Type B pancreatic cell (in vitro differentiated cells): ENCODE measurements around the gene IGF2. TPM values are rescaled to one million over a fixed set of nuclear protein-coding genes. Genes with fewer than 3 reads are reported as not detected.
A peak's percentile ranks its signal among the peaks of the same experiment; 100 is the strongest.

Experiments
- DNase-seq: peaks from one replicate; pipeline ENCODE4 v3.0.0; 2021; ENCODE audit warnings: mixed read lengths; ENCODE audit not compliant: unreplicated experiment; ENCODE audit errors: extremely low spot score
- H3K27ac Mint-ChIP-seq: 2 replicates; pipeline ENCODE4 v1.8.0; 2021; ENCODE audit warnings: mild to moderate bottlenecking, mixed read lengths
- H3K27me3 Mint-ChIP-seq: 2 replicates; pipeline ENCODE4 v1.8.0; 2021; ENCODE audit warnings: mixed read lengths
- H3K36me3 Mint-ChIP-seq: 2 replicates; pipeline ENCODE4 v1.8.0; 2021; ENCODE audit warnings: mixed read lengths
- H3K4me1 Mint-ChIP-seq: one replicate; pipeline ENCODE4 v1.8.0; 2021; ENCODE audit warnings: mixed read lengths; ENCODE audit not compliant: unreplicated experiment
- H3K4me3 Mint-ChIP-seq: 2 replicates; pipeline ENCODE4 v1.8.0; 2021; ENCODE audit warnings: mild to moderate bottlenecking, mixed read lengths
- H3K9me3 Mint-ChIP-seq: 2 replicates; pipeline ENCODE4 v1.8.0; 2021; ENCODE audit warnings: mixed read lengths
- total RNA-seq: library from RNA; stranded (reverse); gene quantifications from 2 replicates; pipeline ENCODE4 v1.2.1, GENCODE V29; 2021; ENCODE audit warnings: low replicate concordance
- TF ChIP-seq, protein P1 (sequence below): fragments of 200-600 bp; sonication (generic); conservative IDR thresholded peaks from 2 replicates; pipeline ENCODE4 v1.5.0; 2021; ENCODE audit warnings: antibody characterized with exemption, mild to moderate bottlenecking

The IGF2 gene
- total RNA-seq, 1 donor from 2014 or later = 2,350 TPM

GRCh38 chr11:2136209-2136951, 2.8 kb downstream of the IGF2 start:
- H3K4me3 Mint-ChIP-seq = peak overlapping the region; percentile 89
- peaks cover 38% of the 10 kb centered on the region for H3K27me3 Mint-ChIP-seq
- H3K9me3 Mint-ChIP-seq = no peaks in the 10 kb centered on the region
- no peak for DNase-seq
- peak overlapping the region; percentile 81 for H3K27ac Mint-ChIP-seq
- H3K36me3 Mint-ChIP-seq = peaks cover 15% of the 10 kb centered on the region
- TF ChIP-seq, protein P1, sequence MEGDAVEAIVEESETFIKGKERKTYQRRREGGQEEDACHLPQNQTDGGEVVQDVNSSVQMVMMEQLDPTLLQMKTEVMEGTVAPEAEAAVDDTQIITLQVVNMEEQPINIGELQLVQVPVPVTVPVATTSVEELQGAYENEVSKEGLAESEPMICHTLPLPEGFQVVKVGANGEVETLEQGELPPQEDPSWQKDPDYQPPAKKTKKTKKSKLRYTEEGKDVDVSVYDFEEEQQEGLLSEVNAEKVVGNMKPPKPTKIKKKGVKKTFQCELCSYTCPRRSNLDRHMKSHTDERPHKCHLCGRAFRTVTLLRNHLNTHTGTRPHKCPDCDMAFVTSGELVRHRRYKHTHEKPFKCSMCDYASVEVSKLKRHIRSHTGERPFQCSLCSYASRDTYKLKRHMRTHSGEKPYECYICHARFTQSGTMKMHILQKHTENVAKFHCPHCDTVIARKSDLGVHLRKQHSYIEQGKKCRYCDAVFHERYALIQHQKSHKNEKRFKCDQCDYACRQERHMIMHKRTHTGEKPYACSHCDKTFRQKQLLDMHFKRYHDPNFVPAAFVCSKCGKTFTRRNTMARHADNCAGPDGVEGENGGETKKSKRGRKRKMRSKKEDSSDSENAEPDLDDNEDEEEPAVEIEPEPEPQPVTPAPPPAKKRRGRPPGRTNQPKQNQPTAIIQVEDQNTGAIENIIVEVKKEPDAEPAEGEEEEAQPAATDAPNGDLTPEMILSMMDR = no peak
- peaks cover 1% of the 10 kb centered on the region for H3K4me1 Mint-ChIP-seq

GRCh38 chr11:2135648-2136201, 3.5 kb downstream of the IGF2 start:
- peaks cover 37% of the 10 kb centered on the region for H3K27me3 Mint-ChIP-seq
- no peak for DNase-seq
- TF ChIP-seq, protein P1 = no peak
- peaks cover 21% of the 10 kb centered on the region for H3K36me3 Mint-ChIP-seq
- peak overlapping the region; percentile 81 for H3K27ac Mint-ChIP-seq
- no peaks in the 10 kb centered on the region for H3K9me3 Mint-ChIP-seq
- H3K4me3 Mint-ChIP-seq = peak overlapping the region; percentile 89
- peaks cover 3% of the 10 kb centered on the region for H3K4me1 Mint-ChIP-seq

DNA sequence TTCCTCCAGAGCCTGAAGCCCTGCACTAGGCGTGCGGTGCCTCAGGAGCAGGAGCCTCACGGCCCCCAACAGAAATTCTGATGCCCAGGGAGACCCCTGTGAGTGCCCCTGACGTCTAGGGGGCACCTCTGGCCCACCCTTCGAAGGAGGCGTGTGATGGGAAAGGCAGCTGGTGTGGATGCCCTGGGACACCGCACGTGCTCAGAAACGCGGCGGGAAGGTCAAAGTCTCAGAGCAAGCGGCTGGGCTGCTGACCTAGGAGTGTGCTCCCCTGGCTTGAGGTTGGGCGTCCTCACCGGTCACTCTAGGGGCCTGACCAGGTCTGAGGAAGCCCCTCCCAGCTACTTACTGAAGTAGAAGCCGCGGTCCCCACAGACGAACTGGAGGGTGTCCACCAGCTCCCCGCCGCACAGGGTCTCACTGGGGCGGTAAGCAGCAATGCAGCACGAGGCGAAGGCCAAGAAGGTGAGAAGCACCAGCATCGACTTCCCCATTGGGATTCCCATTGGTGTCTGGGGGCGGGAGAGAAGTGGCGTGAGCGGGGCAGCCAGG, 4.1 kb downstream of the IGF2 start:
- no peaks in the 10 kb centered on the region for H3K9me3 Mint-ChIP-seq
- peaks cover 3% of the 10 kb centered on the region for H3K4me1 Mint-ChIP-seq
- peak overlapping the region; percentile 81 for H3K27ac Mint-ChIP-seq
- peaks cover 21% of the 10 kb centered on the region for H3K36me3 Mint-ChIP-seq
- DNase-seq = no peak
- H3K27me3 Mint-ChIP-seq = peaks cover 35% of the 10 kb centered on the region
- TF ChIP-seq, protein P1 = no peak
- peak overlapping the region; percentile 89 for H3K4me3 Mint-ChIP-seq

DNA sequence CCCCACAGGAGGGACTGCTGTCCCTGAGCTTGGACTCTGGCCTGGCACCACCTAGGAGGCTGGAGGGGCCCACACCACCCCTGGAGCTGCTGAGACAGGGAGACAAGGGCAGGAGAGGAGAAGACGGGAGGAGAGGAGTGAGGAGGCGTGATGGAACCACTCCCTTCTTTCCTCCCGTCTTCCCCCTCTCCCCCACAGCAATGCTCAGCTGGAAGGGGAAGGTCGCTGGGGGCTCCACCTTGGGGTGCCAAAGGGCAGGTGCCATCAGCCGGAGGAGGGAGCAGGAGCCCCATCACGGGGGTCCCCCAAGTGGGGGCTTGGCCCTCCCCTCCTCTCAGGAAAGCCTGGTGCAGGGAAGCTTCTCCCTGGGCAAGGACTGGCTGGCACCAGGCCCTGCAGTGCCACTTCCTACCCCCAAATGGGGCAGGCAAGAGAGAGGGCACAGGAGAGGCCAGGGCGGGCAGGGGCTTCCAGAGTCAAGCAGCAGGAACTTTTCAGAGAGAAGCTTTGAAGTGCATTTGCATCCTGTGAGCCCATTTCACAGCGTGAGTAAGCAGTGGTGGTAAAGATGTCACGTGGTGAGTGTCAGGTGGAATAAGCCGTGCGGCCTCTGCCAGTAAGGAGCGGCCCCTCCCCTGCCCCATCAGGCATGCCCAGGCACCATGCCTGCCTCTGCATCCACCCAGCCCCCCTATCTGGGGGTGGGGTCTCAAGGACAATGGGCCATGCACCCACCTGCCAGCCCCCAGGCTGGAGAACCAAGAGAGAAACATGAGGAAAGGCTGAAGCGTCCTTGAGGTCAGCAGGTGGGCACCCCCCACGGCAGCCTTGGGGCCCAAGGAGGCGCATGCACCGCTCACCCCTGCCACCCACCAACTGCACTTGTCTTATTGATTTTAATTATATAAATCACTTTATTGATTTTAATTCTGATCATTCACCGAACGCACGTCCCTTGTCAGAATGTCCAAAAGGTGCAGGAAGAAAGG, 4.9 kb downstream of the IGF2 start:
- no peaks in the 10 kb centered on the region for H3K9me3 Mint-ChIP-seq
- TF ChIP-seq, protein P1 = no peak
- peaks cover 21% of the 10 kb centered on the region for H3K36me3 Mint-ChIP-seq
- H3K4me3 Mint-ChIP-seq = peak overlapping the region; percentile 89
- no peak overlapping the region for H3K27ac Mint-ChIP-seq
- peaks cover 33% of the 10 kb centered on the region for H3K27me3 Mint-ChIP-seq
- DNase-seq = no peak
- H3K4me1 Mint-ChIP-seq = peaks cover 3% of the 10 kb centered on the region

DNA sequence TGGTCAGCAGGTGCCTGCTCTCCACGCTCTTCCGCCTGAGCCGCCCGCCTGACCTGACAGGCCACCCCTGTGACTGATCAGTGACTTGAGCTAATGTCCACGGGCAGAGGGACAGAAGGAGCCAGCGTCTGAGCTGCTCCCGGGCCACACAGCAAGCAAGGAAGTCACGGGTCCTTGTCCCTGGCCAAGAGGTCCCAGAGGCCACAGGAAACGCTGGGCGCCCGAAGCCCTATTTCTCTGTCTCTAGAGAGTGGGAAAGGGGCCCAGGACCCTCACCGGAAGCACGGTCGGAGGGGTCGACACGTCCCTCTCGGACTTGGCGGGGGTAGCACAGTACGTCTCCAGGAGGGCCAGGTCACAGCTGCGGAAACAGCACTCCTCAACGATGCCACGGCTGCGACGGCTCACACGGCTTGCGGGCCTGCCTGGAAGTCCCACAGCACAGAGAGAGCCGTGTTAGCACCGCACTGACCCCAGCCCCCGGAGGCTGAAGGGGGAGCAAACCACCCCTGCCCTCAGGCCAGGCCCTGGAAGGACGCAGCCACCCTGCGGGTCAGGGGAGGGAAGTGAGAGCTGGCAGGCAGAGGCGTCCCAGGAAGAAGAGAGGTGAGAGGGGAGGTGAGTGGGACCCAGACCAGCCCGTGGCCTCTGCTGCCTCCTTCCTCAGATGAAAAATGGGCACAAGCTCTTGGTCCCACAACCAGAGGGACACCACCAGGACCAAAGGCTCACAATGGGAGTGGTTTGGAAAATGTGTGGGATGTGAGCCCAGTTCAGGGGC, 5.8 kb downstream of the IGF2 start:
- Mint-ChIP-seq H3K9me3 (no peaks in the 10 kb centered on the region), H3K27ac (peak overlapping the region; percentile 48), H3K4me3 (peak overlapping the region; percentile 67), H3K36me3 (peaks cover 21% of the 10 kb centered on the region), H3K4me1 (peaks cover 8% of the 10 kb centered on the region), H3K27me3 (peaks cover 36% of the 10 kb centered on the region)
- DNase-seq = no peak
- TF ChIP-seq, protein P1 = no peak
